IMR-90 (cell line): Measurements from ENCODE around the gene AHCYL1. TPM values are rescaled to one million over a fixed set of nuclear protein-coding genes. Genes with fewer than 3 reads are reported as not detected.

Source experiments
- CTCF ChIP-seq: conservative IDR thresholded peaks from 2 replicates; pipeline ENCODE4 v1.5.1; 2012; ENCODE audit warnings: mild to moderate bottlenecking, low read depth, low read length, improper control_type of control experiment
- MAZ ChIP-seq: IDR thresholded peaks from 2 replicates; pipeline ENCODE4 v1.6.1; 2012; ENCODE audit warnings: low read depth, mild to moderate bottlenecking, low read length, improper control_type of control experiment, moderate library complexity, borderline replicate concordance
- RFX5 ChIP-seq: IDR thresholded peaks from 2 replicates; pipeline ENCODE4 v1.8.0; 2012; ENCODE audit warnings: low read depth, mild to moderate bottlenecking, low read length, moderate library complexity
- polyA plus RNA-seq, 3 experiments: library from polyadenylated mRNA; depleted of rRNA; stranded (reverse); fragments of >200 nt; gene quantifications; 2 replicates each; pipeline ENCODE4 v1.2.3, GENCODE V29; 2012; ENCODE audit warnings: low replicate concordance in 1 of 3
- total RNA-seq: library from RNA; depleted of rRNA; stranded (reverse); fragments of >200 nt; gene quantifications from 2 replicates; pipeline ENCODE4 v1.2.3, GENCODE V29; 2012

The AHCYL1 gene
- total and polyA plus RNA-seq, 2 of the 4 experiments (the other 2 are of a cell fraction), result 75.1 to 76.0 TPM

- TF ChIP-seq CTCF (no peak), MAZ (no peak), RFX5 (no peak)
These were observed 66.7 kb downstream of the AHCYL1 start (continued) for GRCh38 chr1:110051262-110051648.
